Measurements from ENCODE around the gene SYDE2. TPM values are rescaled to one million over a fixed set of nuclear protein-coding genes. Genes with fewer than 3 reads are reported as not detected.

SYDE2 gene
- total and polyA plus RNA-seq, 9 of the 15 experiments (the other 6 are each of a cell fraction or from before 2014, with no cell fraction given), result 0.39 to 8.7 (median 4.5) TPM

DNA sequence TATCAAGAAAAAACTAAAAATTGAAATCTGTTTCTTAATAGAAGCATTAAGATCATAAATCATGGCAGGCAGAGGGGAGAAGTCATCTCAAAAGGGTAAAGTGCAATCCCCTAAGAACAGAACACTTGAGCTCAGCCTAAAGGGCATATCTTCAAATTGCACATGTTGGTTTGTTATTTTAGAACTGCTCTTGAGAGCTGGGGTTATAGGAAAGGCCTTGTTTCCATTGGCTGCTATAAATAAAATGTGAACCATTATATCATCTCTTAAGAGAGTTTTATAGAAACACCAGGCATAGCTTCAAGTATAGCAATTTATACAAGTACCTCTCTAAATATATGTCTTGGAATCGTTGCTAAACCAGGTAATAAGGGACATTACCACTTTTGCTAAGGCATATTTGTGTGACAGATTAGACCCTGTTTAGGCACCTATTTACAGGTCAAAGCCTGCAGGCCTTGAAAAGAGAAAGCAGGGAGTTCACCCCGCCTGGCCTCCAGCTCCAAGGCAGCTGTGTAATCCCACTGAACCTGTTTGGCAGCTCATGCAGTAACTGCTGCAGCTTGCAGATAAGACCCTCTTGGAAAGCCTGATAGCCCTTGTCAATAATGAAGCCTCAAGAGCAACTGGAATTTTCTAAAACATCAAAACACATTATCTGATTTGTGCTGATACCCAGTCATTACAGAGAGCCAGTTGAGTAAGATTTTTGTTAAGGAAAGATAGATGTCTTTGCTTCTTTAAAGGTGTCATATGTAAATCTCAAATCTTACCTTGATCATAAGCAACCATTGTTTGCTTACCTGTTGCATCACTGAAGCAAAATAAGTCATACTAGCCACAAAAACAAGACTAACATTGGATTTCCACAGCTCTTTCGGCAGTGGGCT lies 24.2 kb upstream of the SYDE2 start (continued):
- TF ChIP-seq ZC3H4 (CRISPR knock-in tag; IDR thresholded peaks at IDR 0.05; ENCODE audit: borderline replicate concordance) (no peak), ZNF24 (IDR thresholded peaks at IDR 0.05) (peak; percentile 77; the same call in 1 of the 2 replicates), GATA2 (CRISPR knock-in tag; IDR thresholded peaks at IDR 0.05) (peak; percentile 96), MEIS2 (IDR thresholded peaks at IDR 0.05; ENCODE audit: partially characterized antibody) (peak; percentile 93), ZBTB8A (IDR thresholded peaks at IDR 0.05; ENCODE audit: partially characterized antibody) (no peak), POLR2B (IDR thresholded peaks at IDR 0.05; ENCODE audit: low read depth, partially characterized antibody) (no peak), NFE2L1 (tag; IDR thresholded peaks at IDR 0.05; ENCODE audit: borderline replicate concordance, low read depth) (no peak), ZNF174 (CRISPR knock-in tag; IDR thresholded peaks at IDR 0.05) (no peak), SNRNP70 (optimal IDR thresholded peaks at IDR 0.05; ENCODE audit: low read depth, low read length) (no peak), FOXK2 (conservative IDR thresholded peaks at IDR 0.05 in 1 of 2, IDR thresholded peaks at IDR 0.05 in 1 of 2; ENCODE audit: low read depth in 2 of 2) (peak; percentile 77), HDAC1 (IDR thresholded peaks at IDR 0.05) (peak; percentile 85 to 96; a peak in 3 of 4 replicates), BHLHE40 (IDR thresholded peaks at IDR 0.05; ENCODE audit: low read length) (peak; percentile 85), LARP7 (IDR thresholded peaks at IDR 0.05) (no peak), IFI16 (CRISPR knock-in tag; IDR thresholded peaks at IDR 0.05) (no peak), ZNF324 (CRISPR knock-in tag; IDR thresholded peaks at IDR 0.05) (no peak), ZNF175 (CRISPR knock-in tag; IDR thresholded peaks at IDR 0.05; ENCODE audit: low read depth) (peak; percentile 50; the same call in 1 of the 2 replicates), KLF13 (tag; IDR thresholded peaks at IDR 0.05; ENCODE audit: borderline replicate concordance, low read depth) (no peak), GABPB2 (CRISPR knock-in tag; conservative IDR thresholded peaks at IDR 0.05) (no peak), ZNF224 (CRISPR knock-in tag; IDR thresholded peaks at IDR 0.05) (no peak), MTA1 (IDR thresholded peaks at IDR 0.05; ENCODE audit: borderline replicate concordance) (peak; percentile 88), ZNF785 (CRISPR knock-in tag; IDR thresholded peaks at IDR 0.05) (no peak), ARHGAP35 (IDR thresholded peaks at IDR 0.05; ENCODE audit: partially characterized antibody) (no peak), ZNF311 (CRISPR knock-in tag; IDR thresholded peaks at IDR 0.05) (no peak; the same call in 1 of the 2 replicates), FOXM1 (IDR thresholded peaks at IDR 0.05; ENCODE audit: low read depth) (peak; percentile 97), FOXM1 (CRISPR knock-in tag; IDR thresholded peaks at IDR 0.05; ENCODE audit: low read depth) (no peak), MTA3 (IDR thresholded peaks at IDR 0.05; ENCODE audit: borderline replicate concordance) (peak; percentile 82; the same call in 1 of the 2 replicates)
- TF ChIP-seq, protein P1, sequence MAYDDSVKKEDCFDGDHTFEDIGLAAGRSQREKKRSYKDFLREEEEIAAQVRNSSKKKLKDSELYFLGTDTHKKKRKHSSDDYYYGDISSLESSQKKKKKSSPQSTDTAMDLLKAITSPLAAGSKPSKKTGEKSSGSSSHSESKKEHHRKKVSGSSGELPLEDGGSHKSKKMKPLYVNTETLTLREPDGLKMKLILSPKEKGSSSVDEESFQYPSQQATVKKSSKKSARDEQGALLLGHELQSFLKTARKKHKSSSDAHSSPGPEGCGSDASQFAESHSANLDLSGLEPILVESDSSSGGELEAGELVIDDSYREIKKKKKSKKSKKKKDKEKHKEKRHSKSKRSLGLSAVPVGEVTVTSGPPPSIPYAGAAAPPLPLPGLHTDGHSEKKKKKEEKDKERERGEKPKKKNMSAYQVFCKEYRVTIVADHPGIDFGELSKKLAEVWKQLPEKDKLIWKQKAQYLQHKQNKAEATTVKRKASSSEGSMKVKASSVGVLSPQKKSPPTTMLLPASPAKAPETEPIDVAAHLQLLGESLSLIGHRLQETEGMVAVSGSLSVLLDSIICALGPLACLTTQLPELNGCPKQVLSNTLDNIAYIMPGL (CRISPR knock-in tag; IDR thresholded peaks at IDR 0.05), result no peak
- TF ChIP-seq, protein P2, sequence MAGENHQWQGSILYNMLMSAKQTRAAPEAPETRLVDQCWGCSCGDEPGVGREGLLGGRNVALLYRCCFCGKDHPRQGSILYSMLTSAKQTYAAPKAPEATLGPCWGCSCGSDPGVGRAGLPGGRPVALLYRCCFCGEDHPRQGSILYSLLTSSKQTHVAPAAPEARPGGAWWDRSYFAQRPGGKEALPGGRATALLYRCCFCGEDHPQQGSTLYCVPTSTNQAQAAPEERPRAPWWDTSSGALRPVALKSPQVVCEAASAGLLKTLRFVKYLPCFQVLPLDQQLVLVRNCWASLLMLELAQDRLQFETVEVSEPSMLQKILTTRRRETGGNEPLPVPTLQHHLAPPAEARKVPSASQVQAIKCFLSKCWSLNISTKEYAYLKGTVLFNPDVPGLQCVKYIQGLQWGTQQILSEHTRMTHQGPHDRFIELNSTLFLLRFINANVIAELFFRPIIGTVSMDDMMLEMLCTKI (IDR thresholded peaks at IDR 0.05; ENCODE audit: partially characterized antibody), result no peak
